HUES64 (cell line): ENCODE data around the gene MYMK.

Source experiments
- H3K27ac ChIP-seq: 2 replicates; pipeline ENCODE4 v1.7.0; 2013; ENCODE audit warnings: low read depth, low read length, inconsistent platforms
- H3K27me3 ChIP-seq: 2 replicates; pipeline ENCODE4 v1.6.1; 2013; ENCODE audit warnings: mild to moderate bottlenecking, low read length; ENCODE audit not compliant: insufficient read depth
- H3K36me3 ChIP-seq: 2 replicates; pipeline ENCODE4 v1.6.1; 2013; ENCODE audit warnings: mild to moderate bottlenecking, low read length; ENCODE audit not compliant: insufficient read depth
- H3K4me1 ChIP-seq: 2 replicates; pipeline ENCODE4 v1.6.1; 2013; ENCODE audit warnings: mild to moderate bottlenecking, low read length, moderate library complexity; ENCODE audit not compliant: insufficient read depth
- H3K4me3 ChIP-seq: 2 replicates; pipeline ENCODE4 v1.5.1; 2013; ENCODE audit warnings: mild to moderate bottlenecking, low read length, moderate library complexity
- H3K9ac ChIP-seq: 2 replicates; pipeline ENCODE4 v1.6.1; 2013; ENCODE audit warnings: mild to moderate bottlenecking, low read depth, low read length
- H3K9me3 ChIP-seq: 2 replicates; pipeline ENCODE4 v1.6.1; 2013; ENCODE audit warnings: low read depth, low read length; ENCODE audit not compliant: insufficient read depth
- WGBS: fragments of 150-250, 120-280 bp; methylation state at CpG from one replicate; pipeline ENCODE4 v1.1.7; 2013; ENCODE audit warnings: missing lambda C conversion rate; 5-methylcytosine and 5-hydroxymethylcytosine counted together

MYMK gene

DNA sequence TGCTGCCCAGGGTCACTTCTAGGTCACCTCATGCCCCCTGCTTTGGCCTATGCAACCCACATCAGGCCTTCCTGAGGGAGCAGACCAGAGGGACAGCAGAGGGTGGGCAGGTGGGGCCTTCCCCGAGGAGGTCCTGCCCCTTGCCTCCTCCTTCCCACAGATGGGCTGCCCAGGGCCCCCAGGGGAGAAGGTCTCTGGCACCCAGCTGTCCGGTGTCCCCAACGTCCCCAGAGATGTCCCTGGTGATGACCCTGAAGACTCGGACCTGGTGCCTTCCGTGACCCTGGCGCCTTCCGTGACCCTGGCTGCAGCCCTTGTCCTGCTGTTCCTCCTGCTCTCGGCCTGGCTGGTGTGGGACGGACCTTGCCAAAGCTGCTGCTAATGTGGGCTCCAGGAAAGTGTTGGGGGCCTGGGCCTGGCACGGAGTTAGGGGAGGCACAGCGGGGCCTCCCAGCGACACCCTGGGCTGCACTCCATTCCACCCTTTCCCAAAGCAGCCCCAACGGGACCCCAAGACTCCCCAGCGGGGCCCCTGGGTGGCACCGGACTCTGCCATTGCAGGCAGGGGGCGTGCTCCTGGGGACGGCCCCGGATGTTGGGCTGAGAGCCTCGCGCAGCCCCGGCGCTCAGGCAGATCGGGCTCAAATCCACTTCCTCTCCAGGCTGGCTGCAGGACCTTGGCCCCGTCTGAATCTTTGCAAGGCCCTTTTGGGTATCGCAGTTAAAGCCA is 39.1 kb downstream of the MYMK start:
- Histone ChIP-seq H3K9me3 (no peaks in the 10 kb centered on the region), H3K36me3 (no peaks in the 10 kb centered on the region), H3K4me3 (no peak overlapping the region), H3K27me3 (0 out of 2 replicates have a peak, but pooled peaks cover 3% of the 10 kb centered on the region), H3K4me1 (no peaks in the 10 kb centered on the region), H3K27ac (no peak overlapping the region), H3K9ac (no peak overlapping the region)
- WGBS, result 81% methylated on average over 25 of the region's 25 CpGs

DNA sequence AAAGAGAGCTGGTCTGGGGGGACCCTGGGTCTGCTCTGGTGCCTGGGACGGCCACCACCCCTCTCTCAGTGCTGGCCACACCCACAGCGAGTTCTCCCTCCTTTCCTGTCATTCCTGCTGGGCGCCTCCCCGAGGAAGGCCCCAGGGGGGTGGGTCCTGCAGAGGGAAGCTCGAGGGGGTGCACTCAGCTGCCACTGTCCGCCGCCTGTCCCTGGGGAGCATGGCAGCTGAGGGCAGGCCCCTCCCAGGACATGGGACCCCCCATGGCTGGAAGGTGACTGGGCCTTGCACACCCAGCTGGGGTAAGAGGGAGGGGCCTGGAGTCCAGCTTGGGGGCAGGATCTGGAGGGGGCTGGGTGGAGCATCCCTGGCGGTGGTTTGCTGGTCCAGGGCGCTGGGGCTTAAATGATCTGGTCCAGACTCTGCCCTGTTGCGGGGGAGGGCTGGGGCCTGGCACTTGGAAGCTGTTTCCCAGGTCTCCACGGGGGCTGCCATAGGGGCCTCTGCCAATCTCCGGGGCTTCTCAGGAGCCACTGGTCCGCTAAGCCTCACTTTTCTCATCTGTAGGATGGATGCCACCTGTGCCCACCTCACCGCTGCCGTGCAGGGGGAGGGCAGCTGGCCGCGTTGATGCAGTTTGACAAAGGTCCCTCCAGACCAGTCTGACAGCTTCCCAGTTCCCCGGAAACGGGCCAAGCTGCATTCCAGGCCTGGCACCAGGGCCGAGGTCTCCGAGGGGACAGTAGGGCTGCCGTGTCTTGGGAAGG is 39.9 kb downstream of the MYMK start:
- Histone ChIP-seq H3K27ac (no peak overlapping the region), H3K9ac (no peak overlapping the region), H3K4me1 (peaks cover 2% of the 10 kb centered on the region; the same call in 1 of the 2 replicates), H3K4me3 (no peak overlapping the region), H3K36me3 (no peaks in the 10 kb centered on the region), H3K9me3 (no peaks in the 10 kb centered on the region), H3K27me3 (peaks cover 6% of the 10 kb centered on the region; the same call in 1 of the 2 replicates)
- WGBS, result 85% methylated on average over 22 of the region's 22 CpGs

DNA sequence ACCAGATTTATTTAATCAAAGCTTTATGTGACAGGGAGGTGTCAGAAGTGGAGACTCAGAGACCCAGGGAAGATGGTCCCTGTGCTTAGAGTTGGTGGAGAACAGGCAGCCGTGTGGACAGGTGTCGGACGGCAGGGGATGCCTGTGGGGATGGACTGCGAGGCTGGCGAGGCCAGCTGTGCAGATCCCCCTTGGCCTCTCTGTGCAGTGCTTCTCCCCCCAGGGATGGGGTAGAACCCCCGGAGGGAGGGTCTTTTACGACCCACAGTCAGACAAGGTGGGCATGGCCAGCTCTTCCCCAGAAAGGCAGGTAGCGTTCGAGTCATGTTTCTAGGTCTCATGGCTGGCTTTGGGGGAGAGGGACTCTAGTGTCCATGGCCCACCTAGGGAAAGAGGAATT is 41.1 kb downstream of the MYMK start:
- WGBS, result 88% methylated on average over 9 of the region's 9 CpGs
- Histone ChIP-seq H3K27ac (no peak overlapping the region), H3K9ac (no peak overlapping the region), H3K9me3 (no peaks in the 10 kb centered on the region), H3K4me3 (no peak overlapping the region), H3K36me3 (no peaks in the 10 kb centered on the region), H3K27me3 (peaks cover 12% of the 10 kb centered on the region; the same call in 1 of the 2 replicates), H3K4me1 (peaks cover 6% of the 10 kb centered on the region; the same call in 1 of the 2 replicates)

DNA sequence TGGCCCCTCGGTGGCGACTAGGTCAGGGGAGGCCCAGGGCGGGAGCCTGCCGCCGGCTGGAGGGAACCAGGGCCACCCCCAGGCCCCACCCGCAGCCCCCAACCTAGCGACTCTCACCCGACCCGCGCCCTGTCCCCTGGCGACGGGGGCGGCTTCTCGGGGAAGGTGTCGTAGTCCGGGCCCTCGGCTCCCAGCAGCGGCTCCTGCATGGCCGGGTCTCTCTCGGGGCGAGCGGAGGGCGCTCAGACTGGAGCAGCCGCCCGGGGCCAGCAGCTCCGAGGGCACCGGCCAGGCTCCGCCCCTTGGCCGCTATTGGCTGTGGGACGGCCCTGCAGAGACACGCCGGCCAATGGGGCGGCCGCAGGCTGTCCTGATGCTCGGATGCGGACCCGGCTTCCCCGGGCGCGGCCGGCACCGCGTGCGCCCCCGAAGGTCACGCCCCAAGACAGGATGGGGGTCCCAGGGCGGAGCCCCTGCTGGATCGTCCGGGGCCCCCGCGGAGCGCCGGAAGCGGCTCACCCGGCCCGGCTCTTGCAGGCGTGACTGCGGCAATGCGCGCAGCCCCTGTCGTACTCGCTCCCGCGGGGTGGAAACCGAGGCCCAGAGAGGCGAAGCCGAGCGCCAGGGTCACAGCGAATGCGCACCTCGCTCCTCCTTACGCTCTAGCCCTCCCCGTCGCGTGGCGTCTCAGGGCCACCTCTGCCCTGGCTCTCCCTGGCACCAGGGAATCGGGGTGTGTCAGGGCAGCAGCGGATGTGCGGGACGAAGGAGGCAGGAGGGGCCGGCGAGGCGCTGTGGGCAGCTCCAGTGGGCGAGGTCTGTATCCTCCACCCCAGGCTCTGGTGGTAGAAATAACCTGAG is 45.7 kb downstream of the MYMK start, which contains the start of gene SLC2A6:
SLC2A6 (minus strand) TSS at position 249 of the 861 bp plus-strand sequence; CDS start at position 209, 40 bp downstream.
- H3K36me3 ChIP-seq, result peaks cover 18% of the 10 kb centered on the region
- H3K27me3 ChIP-seq, result peaks cover 12% of the 10 kb centered on the region; the same call in 1 of the 2 replicates
- H3K27ac ChIP-seq, result peak within 1 kb of the TSS; percentile 3; the same call in 1 of the 2 replicates
- 1% methylated on average over 84 of the region's 84 CpGs for WGBS
- H3K9me3 ChIP-seq, result no peaks in the 10 kb centered on the region
- peaks cover 9% of the 10 kb centered on the region; the same call in 1 of the 2 replicates for H3K4me1 ChIP-seq
- H3K4me3 ChIP-seq, result peak within 1 kb of the TSS; percentile 75
- peak within 1 kb of the TSS; percentile 58 for H3K9ac ChIP-seq

DNA sequence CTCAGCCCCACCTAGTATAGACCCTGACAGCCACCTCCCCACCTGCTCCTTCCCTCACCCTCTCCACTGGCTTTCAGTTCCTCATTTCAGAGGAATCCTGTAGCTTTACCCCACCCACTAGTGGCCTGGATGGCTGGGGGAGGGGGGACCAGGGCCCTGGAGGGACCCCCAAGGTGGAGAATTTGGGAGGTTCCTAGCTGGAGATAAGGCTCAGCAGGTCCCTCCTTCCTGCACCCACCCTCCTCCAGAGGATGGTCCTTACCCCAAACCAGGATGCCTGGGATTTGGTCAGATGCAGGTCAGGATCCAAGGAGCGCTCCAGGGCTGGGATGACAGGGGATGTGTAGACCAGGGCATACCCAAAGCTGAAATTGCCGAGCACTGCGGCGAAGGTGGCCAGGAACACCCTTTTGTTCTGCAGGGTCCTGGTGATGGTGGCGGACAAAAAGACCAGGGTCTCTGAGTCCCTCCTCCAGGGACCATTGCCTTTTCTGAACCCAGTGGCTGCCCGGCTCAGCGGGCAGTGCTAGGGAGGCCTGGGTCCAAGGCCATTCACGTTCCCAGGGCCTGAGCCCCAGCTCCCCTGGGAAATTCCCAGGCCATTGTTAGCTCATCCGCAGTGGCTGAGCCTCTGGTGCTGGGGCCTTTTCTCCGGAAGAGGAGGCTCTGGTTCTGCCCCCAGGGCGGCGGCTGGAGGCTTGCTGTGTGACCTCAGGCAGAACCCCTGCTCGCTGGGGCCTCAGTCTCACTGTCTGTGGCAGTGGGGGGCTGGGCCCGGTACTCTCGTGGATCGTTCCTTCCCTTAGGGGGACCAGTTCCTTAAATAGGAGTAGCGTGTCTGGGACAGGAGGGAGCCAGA is 46.5 kb downstream of the MYMK start:
- Histone ChIP-seq H3K9me3 (no peaks in the 10 kb centered on the region), H3K27ac (no peak overlapping the region), H3K4me1 (peaks cover 9% of the 10 kb centered on the region; the same call in 1 of the 2 replicates), H3K4me3 (peak overlapping the region; percentile 75), H3K9ac (peak overlapping the region; percentile 58), H3K36me3 (peaks cover 26% of the 10 kb centered on the region), H3K27me3 (peaks cover 8% of the 10 kb centered on the region; the same call in 1 of the 2 replicates)
- 27% methylated on average over 17 of the region's 17 CpGs for WGBS

DNA sequence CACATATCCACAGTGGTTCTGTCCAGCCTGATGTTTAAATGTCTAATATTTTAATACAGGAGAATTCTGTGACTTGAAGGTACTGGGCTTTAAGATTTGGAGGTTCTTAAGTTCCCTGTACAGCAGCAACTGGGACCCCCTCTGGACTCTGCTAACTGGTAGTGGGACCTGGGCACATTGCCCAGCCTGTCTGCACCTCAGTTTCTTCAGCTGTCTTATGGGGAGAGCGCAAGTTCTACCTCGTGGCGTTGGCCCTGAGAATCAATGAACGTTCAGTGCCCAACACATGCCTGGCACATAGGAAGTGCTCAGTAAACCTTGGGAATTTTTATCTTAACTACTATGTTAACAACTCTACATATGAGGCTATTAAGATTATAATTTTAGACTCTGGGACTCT is 47.3 kb downstream of the MYMK start:
- 80% methylated on average over 4 of the region's 4 CpGs for WGBS
- Histone ChIP-seq H3K9me3 (no peaks in the 10 kb centered on the region), H3K36me3 (peaks cover 32% of the 10 kb centered on the region), H3K9ac (no peak overlapping the region), H3K27me3 (peaks cover 8% of the 10 kb centered on the region; the same call in 1 of the 2 replicates), H3K27ac (no peak overlapping the region), H3K4me3 (no peak overlapping the region), H3K4me1 (peaks cover 9% of the 10 kb centered on the region; the same call in 1 of the 2 replicates)

DNA sequence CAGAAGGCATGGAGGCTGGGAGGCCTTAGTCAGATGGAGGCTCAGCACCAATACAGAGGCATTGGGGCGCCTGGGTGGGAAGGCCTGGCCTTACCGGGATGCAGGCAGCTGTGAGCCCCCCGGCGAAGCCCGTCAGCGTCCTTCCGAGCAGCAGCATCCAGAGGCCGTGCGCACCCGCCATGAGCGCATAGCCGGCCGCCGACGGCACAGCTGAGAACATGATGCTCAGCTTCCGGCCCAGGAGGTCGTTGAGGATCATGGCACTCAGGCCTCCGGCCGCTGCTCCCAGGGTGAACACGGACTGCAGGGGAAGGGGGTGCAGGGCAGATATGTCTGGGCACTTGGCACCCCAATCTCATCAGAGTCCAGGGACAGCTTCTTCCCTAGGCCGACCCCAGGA is 47.8 kb downstream of the MYMK start:
- Histone ChIP-seq H3K9ac (no peak overlapping the region), H3K9me3 (no peaks in the 10 kb centered on the region), H3K4me3 (no peak overlapping the region), H3K36me3 (peaks cover 34% of the 10 kb centered on the region), H3K27me3 (peaks cover 8% of the 10 kb centered on the region; the same call in 1 of the 2 replicates), H3K4me1 (peaks cover 9% of the 10 kb centered on the region; the same call in 1 of the 2 replicates), H3K27ac (no peak overlapping the region)
- 95% methylated on average over 21 of the region's 21 CpGs for WGBS

DNA sequence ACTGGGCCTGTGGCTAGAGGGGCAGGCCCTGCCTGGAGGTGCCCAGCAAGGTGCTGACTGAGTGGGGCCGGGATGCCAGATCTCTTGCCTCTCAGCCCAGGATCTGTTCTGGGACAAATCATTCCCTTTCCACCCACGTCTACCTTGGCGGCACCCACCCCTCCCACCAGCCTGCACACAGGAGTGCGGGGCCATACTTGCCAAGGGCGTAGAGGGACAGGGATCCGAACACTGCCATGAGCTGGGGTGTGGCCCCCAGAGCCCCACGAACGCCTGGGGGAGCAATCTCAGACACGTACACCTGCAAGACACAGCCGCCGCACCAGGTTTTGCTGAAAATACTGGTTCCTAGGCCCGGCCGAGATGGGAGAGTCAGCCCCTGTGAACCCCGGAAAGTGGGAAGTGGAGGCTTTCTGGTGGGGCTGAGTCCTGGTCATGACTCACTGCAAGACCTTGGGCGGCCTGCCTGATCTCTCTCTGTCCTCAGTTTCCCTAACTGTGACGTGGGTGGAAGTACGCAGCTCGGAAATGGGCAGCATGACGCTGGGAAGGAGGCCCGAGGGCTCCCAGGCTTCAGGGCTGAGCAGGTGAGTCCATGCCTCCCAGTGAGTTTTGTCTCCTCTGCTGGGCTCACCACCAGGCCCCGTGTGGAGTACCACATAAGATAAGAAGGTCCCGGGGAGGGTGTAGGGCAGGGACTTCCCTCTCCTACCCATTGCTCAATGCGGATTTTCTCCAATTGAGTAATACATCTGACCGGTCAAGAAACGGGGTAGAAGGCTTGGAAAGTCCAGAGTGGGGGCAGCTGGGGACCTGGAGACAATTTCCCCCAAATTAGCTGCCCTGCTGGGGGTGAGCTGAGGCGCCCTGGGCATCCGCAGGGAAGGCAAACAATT is 48.5 kb downstream of the MYMK start:
- Histone ChIP-seq H3K9ac (no peak overlapping the region), H3K4me1 (peaks cover 9% of the 10 kb centered on the region; the same call in 1 of the 2 replicates), H3K36me3 (peaks cover 40% of the 10 kb centered on the region), H3K4me3 (no peak overlapping the region), H3K27me3 (peaks cover 8% of the 10 kb centered on the region; the same call in 1 of the 2 replicates), H3K27ac (no peak overlapping the region), H3K9me3 (no peaks in the 10 kb centered on the region)
- 95% methylated on average over 27 of the region's 27 CpGs for WGBS

DNA sequence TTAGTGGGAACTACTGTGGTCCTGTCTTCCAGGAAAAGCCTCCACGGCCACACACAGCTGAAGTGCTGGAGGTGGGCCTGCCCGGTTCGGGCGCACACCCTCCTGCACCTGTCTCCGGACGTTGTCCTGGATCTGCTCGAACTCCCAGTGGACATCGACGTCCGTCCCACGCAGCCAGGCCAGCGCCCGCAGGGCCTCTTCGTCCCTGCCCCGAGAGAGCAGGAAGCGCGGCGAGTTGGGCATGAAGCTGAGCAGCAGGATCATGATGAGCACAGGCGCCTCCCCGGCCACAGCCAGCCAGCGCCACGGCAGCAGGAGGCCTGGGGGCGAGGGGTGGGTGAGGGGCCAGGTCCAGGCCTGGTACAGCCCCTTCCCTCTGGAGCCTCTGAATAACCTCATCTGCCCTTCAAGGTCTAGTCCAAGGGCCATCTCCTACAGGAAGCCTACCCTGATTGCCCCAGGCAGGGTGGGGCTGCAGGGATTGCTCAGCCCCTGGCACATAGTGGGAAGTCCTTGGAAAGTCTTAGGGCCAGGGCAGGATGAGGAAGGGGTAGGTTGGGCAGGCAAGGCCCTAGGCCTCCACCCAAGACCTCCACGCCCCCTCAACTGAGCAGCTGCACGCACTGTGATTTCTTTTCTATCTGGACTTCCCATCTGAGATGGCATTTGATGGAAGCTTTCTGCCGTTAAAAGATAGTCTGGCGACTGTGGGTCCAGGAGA is 49.3 kb downstream of the MYMK start:
- WGBS, result 95% methylated on average over 27 of the region's 27 CpGs
- Histone ChIP-seq H3K9me3 (no peaks in the 10 kb centered on the region), H3K4me1 (peaks cover 9% of the 10 kb centered on the region; the same call in 1 of the 2 replicates), H3K9ac (no peak overlapping the region), H3K4me3 (no peak overlapping the region), H3K27ac (no peak overlapping the region), H3K27me3 (peaks cover 8% of the 10 kb centered on the region; the same call in 1 of the 2 replicates), H3K36me3 (peaks cover 40% of the 10 kb centered on the region)
